C4-2B (cell line): ENCODE measurements around the gene PLBD2.

Experiments
- CTCF ChIP-seq: fragments of 450-650 bp; conservative IDR thresholded peaks from 2 replicates; pipeline ENCODE4 v1.5.1; 2017; ENCODE audit warnings: mild to moderate bottlenecking
- ZFX ChIP-seq: fragments of 450-650 bp; IDR thresholded peaks from 2 replicates; pipeline ENCODE4 v1.6.1; 2017

GRCh38 chr12:113393749-113394148, 35.4 kb downstream of the PLBD2 start:
- TF ChIP-seq CTCF = no peak
- TF ChIP-seq ZFX = no peak
